Amniotic stem cell (primary cell): ENCODE measurements around the gene PNPLA2.

Source experiments
- DNase-seq: peaks from one replicate; lab custom pipeline; 2025; lab: John Stamatoyannopoulos, UW

PNPLA2 gene

DNA sequence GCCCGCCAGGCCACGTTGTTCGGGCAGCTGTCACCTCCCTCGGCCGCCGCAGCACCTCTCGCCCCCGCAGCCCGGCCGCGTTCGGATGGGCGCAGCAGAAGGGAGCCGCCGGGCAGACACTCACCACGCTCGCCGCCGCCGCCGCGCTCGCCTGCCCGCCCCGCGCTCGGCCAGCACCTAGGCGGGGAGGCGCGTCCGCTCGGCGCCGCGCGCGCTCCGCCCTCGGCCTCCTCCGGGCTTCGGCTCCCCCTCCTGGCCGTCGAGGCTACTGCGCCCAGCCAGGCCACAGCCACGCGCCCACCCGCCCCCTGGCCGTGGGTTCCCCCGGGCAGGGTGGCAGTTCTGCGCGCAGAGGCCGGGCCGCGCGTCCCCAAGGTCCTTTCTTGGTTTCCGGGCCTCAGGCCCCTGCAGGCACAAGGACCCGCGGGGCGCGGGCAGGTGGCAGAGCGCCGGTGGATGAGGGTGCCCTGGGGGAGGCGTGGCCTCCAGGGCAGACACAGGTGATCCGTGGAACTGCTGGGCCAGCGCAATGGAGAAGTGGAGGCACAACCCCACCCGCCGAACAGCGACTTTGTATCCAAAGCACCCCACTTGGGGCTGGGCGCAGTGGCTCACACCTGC is 20.5 kb upstream of the PNPLA2 start, which contains the start of gene SLC25A22:
Gene SLC25A22, minus strand, starts transcription at position 189 of the 621 bp plus-strand sequence. CDS start 3,275 bp downstream, outside the sequence.
- peak; percentile 83 for DNase-seq

DNA sequence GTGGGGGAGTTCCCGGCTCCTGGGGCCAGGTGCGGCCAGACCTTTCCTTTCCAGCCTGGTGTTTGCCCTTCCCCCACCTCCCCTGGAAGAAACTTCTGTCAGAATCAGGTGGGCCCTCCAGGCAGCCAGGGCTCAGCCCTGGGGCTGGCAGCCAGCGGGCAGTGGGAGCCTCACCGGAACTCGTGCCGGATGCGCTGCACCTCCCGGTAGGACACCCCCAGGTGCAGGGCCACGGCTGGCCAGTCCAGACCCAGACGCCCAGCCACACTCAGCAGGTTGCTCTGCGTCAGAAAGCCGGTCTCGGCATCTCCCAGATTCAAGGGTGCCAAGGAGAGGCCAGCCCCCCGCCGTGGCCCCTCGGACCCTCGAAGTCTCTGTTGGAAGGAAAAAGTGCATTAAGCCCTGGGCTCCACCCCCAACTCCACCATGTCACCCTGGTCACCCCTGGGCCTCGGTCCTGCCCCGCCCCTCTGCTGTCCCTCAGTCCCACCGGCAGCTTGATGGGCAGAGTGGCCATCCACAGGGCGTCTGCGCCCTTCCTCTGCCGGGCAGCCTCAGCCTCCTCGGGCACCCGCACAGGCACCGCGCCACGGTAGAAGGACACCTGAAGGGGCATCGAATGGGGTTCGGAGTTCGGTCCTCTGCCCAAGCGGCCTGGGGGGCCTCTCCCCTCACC is 18.9 kb upstream of the PNPLA2 start:
- no peak for DNase-seq

- DNase-seq: no peak
These were observed 18.2 kb upstream of the PNPLA2 start for GRCh38 chr11:800473-800872.

GRCh38 chr11:801097-801780 is 17.5 kb upstream of the PNPLA2 start:
- DNase-seq: no peak

- DNase-seq: no peak
These were observed 16.6 kb upstream of the PNPLA2 start for GRCh38 chr11:802018-802617.

- no peak for DNase-seq
These were observed 15.8 kb upstream of the PNPLA2 start for GRCh38 chr11:802693-803466.

- DNase-seq: no peak
These were observed 15.3 kb upstream of the PNPLA2 start for GRCh38 chr11:803467-803742.

DNA sequence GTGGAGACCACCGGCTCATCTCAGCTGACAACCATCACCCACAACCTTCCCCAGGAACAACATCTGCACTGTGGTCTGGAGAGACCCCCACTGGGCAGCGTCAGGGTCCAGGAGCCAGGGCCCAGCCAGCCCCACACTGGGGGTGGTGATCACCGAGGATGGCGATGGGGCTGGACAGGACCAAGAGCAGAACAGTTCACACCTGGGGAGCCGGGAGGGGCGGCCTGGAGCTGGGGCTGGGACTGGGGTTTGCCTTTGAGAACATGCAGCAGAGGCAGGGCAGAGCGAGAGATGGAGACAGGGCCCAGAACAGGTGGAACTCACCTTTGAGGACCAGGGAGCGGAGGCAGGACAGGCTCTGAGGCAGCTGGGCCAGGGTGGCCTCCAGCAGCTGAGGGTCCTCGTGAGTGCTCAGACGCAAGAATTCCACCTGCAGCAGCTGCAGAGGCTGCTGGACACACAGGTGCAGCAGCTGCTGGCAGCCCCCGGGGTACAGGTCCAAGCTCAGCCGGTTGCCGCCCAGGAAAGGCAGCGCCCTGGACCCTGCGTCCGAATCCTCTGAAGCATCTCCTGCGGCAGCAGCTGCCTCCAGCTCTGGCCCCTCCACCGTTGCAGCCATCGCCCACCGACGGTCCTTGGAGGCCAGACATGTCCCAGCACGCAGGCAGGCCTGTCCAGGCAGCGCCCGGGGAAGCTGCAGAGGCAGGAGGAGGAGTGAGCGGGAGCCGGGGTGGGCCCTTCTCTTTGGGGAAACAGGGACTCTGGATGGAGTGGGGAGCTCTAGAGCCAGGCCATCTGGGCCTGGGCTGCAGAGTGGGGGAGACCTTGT is 14.7 kb upstream of the PNPLA2 start:
- no peak for DNase-seq

DNA sequence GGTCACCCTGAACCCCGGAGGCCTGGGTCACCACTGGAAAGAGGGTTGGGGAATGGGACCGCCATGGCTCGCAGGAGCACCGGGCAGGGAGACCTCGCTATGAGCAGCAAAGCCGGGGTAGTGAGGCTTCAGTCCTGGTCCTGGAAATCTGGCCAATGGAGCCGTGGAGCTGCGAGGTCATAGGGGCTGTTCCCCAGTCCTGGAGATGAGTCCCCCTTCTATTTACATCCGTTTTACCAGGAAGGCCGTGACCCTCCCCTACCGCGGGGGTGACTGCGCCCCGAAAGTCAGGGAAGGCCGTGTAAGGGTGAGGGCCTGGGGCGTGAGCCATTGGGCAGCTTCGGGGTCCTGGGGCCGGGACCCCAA is 14.1 kb upstream of the PNPLA2 start:
- no peak for DNase-seq

- no peak for DNase-seq
These were observed 10.1 kb upstream of the PNPLA2 start for GRCh38 chr11:808427-809286.

GRCh38 chr11:809287-810039 is 9.3 kb upstream of the PNPLA2 start, which contains the start of gene RPLP2:
RPLP2 (plus strand) TSS chr11:809967; CDS start chr11:810235, 268 bp downstream.
- peak; percentile 87 for DNase-seq

DNA sequence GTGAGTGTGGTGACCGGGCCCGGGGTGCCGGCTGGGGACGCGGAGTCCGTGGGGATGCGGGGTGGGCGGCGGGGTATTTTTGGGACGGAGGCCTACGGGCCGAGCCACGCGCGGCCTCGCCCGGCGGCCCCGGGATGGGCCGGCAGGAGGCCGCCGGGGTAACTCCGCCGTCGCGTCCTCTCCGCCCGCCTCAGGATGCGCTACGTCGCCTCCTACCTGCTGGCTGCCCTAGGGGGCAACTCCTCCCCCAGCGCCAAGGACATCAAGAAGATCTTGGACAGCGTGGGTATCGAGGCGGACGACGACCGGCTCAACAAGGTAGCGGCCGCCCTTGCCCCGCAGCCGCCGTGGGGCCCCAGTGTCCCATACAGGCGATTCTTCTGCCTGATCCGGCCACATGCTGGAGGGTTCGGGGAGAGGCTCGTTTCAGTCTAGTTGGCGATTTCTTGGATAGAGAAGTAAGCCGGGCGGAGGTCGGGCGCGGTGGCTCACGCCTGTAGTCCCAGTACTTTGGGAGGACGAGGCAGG is 8.6 kb upstream of the PNPLA2 start:
- DNase-seq: no peak

- no peak for DNase-seq
These were observed 7.1 kb upstream of the PNPLA2 start for GRCh38 chr11:811446-812245.

GRCh38 chr11:812390-812789 is 6.3 kb upstream of the PNPLA2 start:
- no peak for DNase-seq

DNA sequence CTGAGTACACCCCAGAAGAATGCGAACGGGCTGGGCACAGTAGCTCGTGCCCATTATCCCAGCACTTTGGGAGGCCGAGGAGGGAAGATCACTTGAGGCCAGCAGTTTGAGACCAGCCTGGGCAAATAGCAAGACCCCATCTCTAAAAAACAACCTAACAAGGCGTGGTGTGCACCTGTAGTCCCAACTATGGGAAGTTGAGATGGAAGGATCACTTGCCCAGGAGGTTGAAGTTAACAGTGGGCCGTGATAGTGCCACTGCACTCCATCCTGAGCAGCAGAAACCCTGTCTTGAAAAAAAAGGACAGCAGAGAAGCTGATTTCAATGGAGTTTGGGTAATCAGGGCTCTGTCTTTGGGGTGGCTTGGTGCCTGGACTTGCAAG is 5.7 kb upstream of the PNPLA2 start:
- DNase-seq: no peak

- DNase-seq: no peak
These were observed 5.1 kb upstream of the PNPLA2 start for GRCh38 chr11:813456-814096.

GRCh38 chr11:815675-816432 is 2.9 kb upstream of the PNPLA2 start:
- no peak for DNase-seq
